OCI-LY7 (cell line): Measurements from ENCODE around the gene IRF2BP1. TPM values are rescaled to one million over a fixed set of nuclear protein-coding genes. Genes with fewer than 3 reads are reported as not detected.

ENCODE experiments used
- total RNA-seq, 2 experiments: library from RNA; depleted of rRNA in 1 of 2; stranded (reverse); fragments of >200 nt in 1 of 2; shearing (Covaris generic) in 1 of 2; gene quantifications; 2 replicates each; pipeline ENCODE4 v1.2.3, GENCODE V29; 2014 to 2022

Gene IRF2BP1
- total RNA-seq, 2 experiments from 2014 or later, result 25.4 to 53.5 TPM

Other genes with a start within 250 kb of the IRF2BP1 start
- gene EML2, start 246.7 kb downstream of the IRF2BP1 start, total RNA-seq (2014; rRNA removed; shearing (Covaris generic)), result 23.6 and 26.1 TPM in 2 replicates
- 47.5 and 52.5 TPM in 2 replicates for gene EML2, start 246.7 kb downstream of the IRF2BP1 start, total RNA-seq (2022)
- 6.6 and 7.9 TPM in 2 replicates for gene GIPR, start 217.9 kb downstream of the IRF2BP1 start, total RNA-seq (2014; rRNA removed; shearing (Covaris generic))
- gene GIPR, start 217.9 kb downstream of the IRF2BP1 start, total RNA-seq (2022), result 23.3 and 24.6 TPM in 2 replicates
- 774 and 848 TPM in 2 replicates for gene SNRPD2, start 194.2 kb downstream of the IRF2BP1 start, total RNA-seq (2014; rRNA removed; shearing (Covaris generic))
- 518 and 523 TPM in 2 replicates for gene SNRPD2, start 194.2 kb downstream of the IRF2BP1 start, total RNA-seq (2022)
- 15.7 and 24.8 TPM in 2 replicates for gene QPCTL, start 193.5 kb downstream of the IRF2BP1 start, total RNA-seq (2014; rRNA removed; shearing (Covaris generic))
- gene QPCTL, start 193.5 kb downstream of the IRF2BP1 start, total RNA-seq (2022), result 25.1 and 26.3 TPM in 2 replicates
- 23.9 and 27.5 TPM in 2 replicates for gene FBXO46, start 155.2 kb downstream of the IRF2BP1 start, total RNA-seq (2014; rRNA removed; shearing (Covaris generic))
- 31.7 and 32.2 TPM in 2 replicates for gene FBXO46, start 155.2 kb downstream of the IRF2BP1 start, total RNA-seq (2022)
- gene MEIOSIN, start 152.7 kb downstream of the IRF2BP1 start, total RNA-seq (2014; rRNA removed; shearing (Covaris generic)), result not detected in 2 replicates
- not detected in 2 replicates for gene MEIOSIN, start 152.7 kb downstream of the IRF2BP1 start, total RNA-seq (2022)
- 9.4 and 10.2 TPM in 2 replicates for gene SIX5, start 116.9 kb downstream of the IRF2BP1 start, total RNA-seq (2014; rRNA removed; shearing (Covaris generic))
- 15.2 and 18.6 TPM in 2 replicates for gene SIX5, start 116.9 kb downstream of the IRF2BP1 start, total RNA-seq (2022)
- gene DMPK, start 103.7 kb downstream of the IRF2BP1 start, total RNA-seq (2014; rRNA removed; shearing (Covaris generic)), result 12.8 and 14.9 TPM in 2 replicates
- 34.7 and 46.9 TPM in 2 replicates for gene DMPK, start 103.7 kb downstream of the IRF2BP1 start, total RNA-seq (2022)
- 27.1 and 43.2 TPM in 2 replicates for gene DMWD, start 93.3 kb downstream of the IRF2BP1 start, total RNA-seq (2014; rRNA removed; shearing (Covaris generic))
- 44.0 and 57.3 TPM in 2 replicates for gene DMWD, start 93.3 kb downstream of the IRF2BP1 start, total RNA-seq (2022)
- gene RSPH6A, start 70.8 kb downstream of the IRF2BP1 start, total RNA-seq (2014; rRNA removed; shearing (Covaris generic)), result 0.16 and 0.21 TPM in 2 replicates
- gene RSPH6A, start 70.8 kb downstream of the IRF2BP1 start, total RNA-seq (2022), result 0.63 and 0.72 TPM in 2 replicates
- gene SYMPK, start 23.0 kb downstream of the IRF2BP1 start, total RNA-seq (2014; rRNA removed; shearing (Covaris generic)), result 84.4 and 116 TPM in 2 replicates
- gene SYMPK, start 23.0 kb downstream of the IRF2BP1 start, total RNA-seq (2022), result 118 and 133 TPM in 2 replicates
- gene FOXA3, start 21.8 kb downstream of the IRF2BP1 start, total RNA-seq (2014; rRNA removed; shearing (Covaris generic)), result not detected in 2 replicates
- 0.57 TPM in 1 of 2 replicates, not detected in the other for gene FOXA3, start 21.8 kb downstream of the IRF2BP1 start, total RNA-seq (2022)
- 5.2 and 5.3 TPM in 2 replicates for gene MYPOP, start 16.5 kb upstream of the IRF2BP1 start, total RNA-seq (2014; rRNA removed; shearing (Covaris generic))
- 15.6 and 16.1 TPM in 2 replicates for gene MYPOP, start 16.5 kb upstream of the IRF2BP1 start, total RNA-seq (2022)
- gene NANOS2, start 28.6 kb upstream of the IRF2BP1 start, total RNA-seq (2014; rRNA removed; shearing (Covaris generic)), result not detected in 2 replicates
- not detected in 2 replicates for gene NANOS2, start 28.6 kb upstream of the IRF2BP1 start, total RNA-seq (2022)
- gene NOVA2, start 87.7 kb upstream of the IRF2BP1 start, total RNA-seq (2014; rRNA removed; shearing (Covaris generic)), result not detected in 2 replicates
- gene NOVA2, start 87.7 kb upstream of the IRF2BP1 start, total RNA-seq (2022), result 0.19 and 0.30 TPM in 2 replicates
- gene CCDC61, start 109.3 kb upstream of the IRF2BP1 start, total RNA-seq (2014; rRNA removed; shearing (Covaris generic)), result 14.2 and 15.3 TPM in 2 replicates
- gene CCDC61, start 109.3 kb upstream of the IRF2BP1 start, total RNA-seq (2022), result 20.1 and 23.0 TPM in 2 replicates
- gene PGLYRP1, start 136.9 kb upstream of the IRF2BP1 start, total RNA-seq (2014; rRNA removed; shearing (Covaris generic)), result not detected in 2 replicates
- not detected in 2 replicates for gene PGLYRP1, start 136.9 kb upstream of the IRF2BP1 start, total RNA-seq (2022)
- not detected in 2 replicates for gene IGFL4, start 154.9 kb upstream of the IRF2BP1 start, total RNA-seq (2014; rRNA removed; shearing (Covaris generic))
- not detected in 2 replicates for gene IGFL4, start 154.9 kb upstream of the IRF2BP1 start, total RNA-seq (2022)
- not detected in 2 replicates for gene IGFL3, start 238.5 kb upstream of the IRF2BP1 start, total RNA-seq (2014; rRNA removed; shearing (Covaris generic))
- not detected in 2 replicates for gene IGFL3, start 238.5 kb upstream of the IRF2BP1 start, total RNA-seq (2022)